Measurements from ENCODE around the gene CHERP.

Gene CHERP

DNA sequence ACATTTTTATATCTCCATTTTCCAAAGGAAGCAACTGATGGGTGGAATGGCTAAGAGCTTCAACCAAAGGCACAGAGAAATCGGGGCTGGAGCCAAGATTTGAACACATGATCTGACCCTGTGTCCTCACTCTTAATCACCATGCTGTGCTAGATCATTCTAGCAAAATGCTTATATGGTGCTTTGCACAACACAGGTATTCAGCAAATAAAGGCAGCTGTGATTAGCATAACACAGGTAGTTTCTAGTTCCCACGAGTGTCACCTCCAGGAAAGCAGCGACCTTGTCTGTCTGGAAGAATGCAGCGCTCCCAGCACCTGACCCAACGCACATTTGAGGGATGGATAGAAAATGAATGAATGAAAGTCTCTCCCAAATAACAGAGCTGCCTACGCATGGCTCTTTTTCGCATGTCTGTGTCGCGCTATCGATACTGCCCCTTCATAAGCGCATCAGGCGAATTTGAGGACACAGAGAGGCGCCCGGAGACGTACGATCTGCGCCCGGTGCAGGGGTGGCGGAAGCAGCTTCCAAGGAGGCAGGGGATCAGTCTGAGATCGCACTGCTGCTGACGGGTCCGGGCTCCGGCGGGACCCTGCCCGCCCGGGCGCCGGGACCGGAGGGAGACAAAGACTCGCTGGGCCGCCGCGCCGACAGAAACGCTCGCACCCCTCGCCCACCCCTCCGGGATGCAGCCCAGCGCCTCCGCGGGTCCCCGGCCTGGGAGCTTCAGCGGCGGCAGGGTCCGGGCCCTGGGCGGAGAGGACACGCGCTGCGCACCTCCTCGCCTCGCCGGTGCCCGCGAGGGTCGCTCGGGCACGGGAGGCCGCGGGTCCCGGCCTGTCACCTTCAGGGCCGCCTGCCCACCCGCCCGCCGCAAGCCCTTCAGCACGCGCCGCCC is 71.1 kb downstream of the CHERP start:
- no peak for DNase-seq

DNA sequence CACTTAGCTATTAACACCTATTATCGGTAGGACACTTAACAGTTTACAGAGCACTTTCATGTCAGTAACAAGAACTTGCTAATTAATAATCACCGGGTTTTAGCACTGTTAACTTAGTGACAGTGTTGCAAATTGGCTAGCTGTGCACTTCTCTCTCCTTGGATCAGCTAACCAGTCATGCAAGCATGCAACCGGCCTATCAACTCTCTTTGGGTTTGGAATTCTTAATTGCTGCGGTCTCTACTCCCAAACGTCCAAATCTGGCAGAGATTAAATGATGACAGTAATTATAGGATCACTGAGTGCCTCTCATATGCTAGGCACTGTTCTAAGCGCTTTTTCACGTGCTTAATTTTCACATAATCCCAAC is 71.7 kb downstream of the CHERP start:
- DNase-seq = no peak
